Measurements from ENCODE around the gene KRT39. TPM values are rescaled to one million over a fixed set of nuclear protein-coding genes. Genes with fewer than 3 reads are reported as not detected.

The KRT39 gene
- total RNA-seq, 1 experiment from 2014 or later = not detected

DNA sequence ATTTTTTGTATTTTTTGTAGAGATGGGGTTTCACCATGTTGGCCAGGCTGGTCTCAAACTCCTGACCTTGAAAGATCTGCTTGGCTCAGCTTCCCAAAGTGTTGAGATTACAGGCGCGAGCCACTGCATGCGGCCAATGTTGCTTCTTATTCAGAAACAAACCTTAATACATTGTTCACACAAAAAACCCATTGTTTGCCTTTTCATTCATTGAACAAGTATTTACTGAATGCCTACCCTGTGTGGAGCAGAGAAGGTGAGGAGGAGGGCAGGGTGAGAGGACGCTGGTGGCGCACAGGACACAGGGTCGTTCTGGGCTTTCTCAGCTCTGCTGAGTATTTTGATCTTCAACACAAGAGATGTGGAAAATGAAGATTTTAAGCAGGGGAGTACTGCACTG lies 21.3 kb downstream of the KRT39 start:
- no TSS peak for BruUV-seq (replicated peaks)

DNA sequence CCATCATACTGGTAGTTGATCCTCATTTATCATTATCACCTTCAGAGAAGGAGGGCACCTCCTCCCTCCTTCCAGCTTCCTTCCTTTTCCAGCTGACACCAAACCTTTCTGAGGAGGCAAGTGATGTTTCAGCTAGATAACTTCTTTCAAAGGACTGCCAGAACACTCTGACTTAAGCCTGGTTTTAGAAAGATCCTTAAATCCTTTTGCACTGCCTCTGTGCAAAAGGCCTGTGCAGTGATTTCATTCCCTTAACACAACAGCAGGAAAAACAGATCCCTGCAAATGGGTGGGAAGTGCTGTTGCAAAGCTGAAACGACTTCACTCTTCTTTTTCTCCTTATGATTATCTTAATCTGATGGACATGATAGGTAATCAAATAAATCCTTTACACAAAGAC lies 22.2 kb downstream of the KRT39 start:
- CTCF ChIA-PET = no interaction called here
- no TSS peak for BruUV-seq (replicated peaks)

More for the DNA sequence above, 21.3 kb downstream of the KRT39 start:
- Histone ChIP-seq H3F3A (ENCODE audit: low read length, unreplicated experiment) (no peaks in the 10 kb centered on the region), H3K27ac (ENCODE audit: low read length) (no peak overlapping the region), H3K36me3 (ENCODE audit: low read depth, low read length) (no peaks in the 10 kb centered on the region), H4K20me1 (ENCODE audit: low read length) (no peaks in the 10 kb centered on the region), H3K9me2 (replicated peaks; ENCODE audit: low read length) (no peaks in the 10 kb centered on the region), H3K4me1 (ENCODE audit: insufficient read depth, low read length) (no peaks in the 10 kb centered on the region), H3K79me2 (ENCODE audit: low read length) (no peaks in the 10 kb centered on the region), H3K9me3 (ENCODE audit: low read length) (no peaks in the 10 kb centered on the region), H3K4me2 (ENCODE audit: low read length) (no peak overlapping the region), H3K4me3 (ENCODE audit: low read length) (no peak overlapping the region), H3K9ac (ENCODE audit: low read length) (no peak overlapping the region), H3K27me3 (ENCODE audit: low read length) (no peaks in the 10 kb centered on the region), H2AFZ (ENCODE audit: low read length) (no peak overlapping the region)
- no peak for ATAC-seq
- no peak for DNase-seq
- POLR2A ChIA-PET (ENCODE audit: unreplicated experiment) = no interaction called here
- intact Hi-C loops (cut with micrococcal nuclease) = no loop called here
- TF ChIP-seq EZH2 (IDR thresholded peaks at IDR 0.05; ENCODE audit: low read length, unreplicated experiment) (no peak), EZH2phosphoT487 (IDR thresholded peaks at IDR 0.05; ENCODE audit: borderline replicate concordance, low read length) (no peak), CTCF (conservative IDR thresholded peaks at IDR 0.05; ENCODE audit: low read depth, low read length) (no peak)
- CTCF ChIA-PET = no interaction called here

GRCh38 chr17:40942553-40942952 lies 24.2 kb downstream of the KRT39 start:
- Histone ChIP-seq H3K27me3 (ENCODE audit: low read length) (no peaks in the 10 kb centered on the region), H3K27ac (ENCODE audit: low read length) (no peak overlapping the region), H3K9ac (ENCODE audit: low read length) (no peak overlapping the region), H2AFZ (ENCODE audit: low read length) (no peak overlapping the region), H4K20me1 (ENCODE audit: low read length) (no peaks in the 10 kb centered on the region), H3K4me3 (ENCODE audit: low read length) (no peak overlapping the region), H3K79me2 (ENCODE audit: low read length) (no peaks in the 10 kb centered on the region), H3K36me3 (ENCODE audit: low read depth, low read length) (no peaks in the 10 kb centered on the region), H3K4me1 (ENCODE audit: insufficient read depth, low read length) (no peaks in the 10 kb centered on the region), H3F3A (ENCODE audit: low read length, unreplicated experiment) (no peaks in the 10 kb centered on the region), H3K9me2 (replicated peaks; ENCODE audit: low read length) (no peaks in the 10 kb centered on the region), H3K9me3 (ENCODE audit: low read length) (no peaks in the 10 kb centered on the region), H3K4me2 (ENCODE audit: low read length) (no peak overlapping the region)
- TF ChIP-seq EZH2phosphoT487 (IDR thresholded peaks at IDR 0.05; ENCODE audit: borderline replicate concordance, low read length) = no peak
- TF ChIP-seq CTCF (conservative IDR thresholded peaks at IDR 0.05; ENCODE audit: low read depth, low read length) = no peak
- no peak for TF ChIP-seq EZH2 (IDR thresholded peaks at IDR 0.05; ENCODE audit: low read length, unreplicated experiment)
- BruUV-seq (replicated peaks) = no TSS peak
- ChIA-PET CTCF (no interaction called here), POLR2A (ENCODE audit: unreplicated experiment) (no interaction called here)
- DNase-seq (no peak), ATAC-seq (no peak)
- intact Hi-C loops (cut with micrococcal nuclease) = no loop called here

More for the DNA sequence above, 22.2 kb downstream of the KRT39 start:
- Histone ChIP-seq H3K4me3 (ENCODE audit: low read length) (no peak overlapping the region), H3K79me2 (ENCODE audit: low read length) (no peaks in the 10 kb centered on the region), H3K9ac (ENCODE audit: low read length) (no peak overlapping the region), H3K9me2 (replicated peaks; ENCODE audit: low read length) (no peaks in the 10 kb centered on the region), H3K9me3 (ENCODE audit: low read length) (no peaks in the 10 kb centered on the region), H2AFZ (ENCODE audit: low read length) (no peak overlapping the region), H3K36me3 (ENCODE audit: low read depth, low read length) (no peaks in the 10 kb centered on the region), H3K27me3 (ENCODE audit: low read length) (no peaks in the 10 kb centered on the region), H3F3A (ENCODE audit: low read length, unreplicated experiment) (no peaks in the 10 kb centered on the region), H3K27ac (ENCODE audit: low read length) (no peak overlapping the region), H3K4me1 (ENCODE audit: insufficient read depth, low read length) (no peaks in the 10 kb centered on the region), H4K20me1 (ENCODE audit: low read length) (no peaks in the 10 kb centered on the region), H3K4me2 (ENCODE audit: low read length) (no peak overlapping the region)
- TF ChIP-seq EZH2phosphoT487 (IDR thresholded peaks at IDR 0.05; ENCODE audit: borderline replicate concordance, low read length) (no peak), CTCF (conservative IDR thresholded peaks at IDR 0.05; ENCODE audit: low read depth, low read length) (no peak), EZH2 (IDR thresholded peaks at IDR 0.05; ENCODE audit: low read length, unreplicated experiment) (no peak)
- ATAC-seq = no peak
- no peak for DNase-seq
- intact Hi-C loops (cut with micrococcal nuclease) = no loop called here
- POLR2A ChIA-PET (ENCODE audit: unreplicated experiment) = no interaction called here
